Measurements from ENCODE around the gene ENHO. TPM values are rescaled to one million over a fixed set of nuclear protein-coding genes. Genes with fewer than 3 reads are reported as not detected.
"Not testable (repeated sequence)": the region's sequence is repeated elsewhere in the genome, so short reads cannot be mapped to it uniquely, and the experiment has no call there.

Gene ENHO
- total and polyA plus RNA-seq, 2 donors (not counting 1 experiment from before 2014, with no cell fraction given), result not detected

DNA sequence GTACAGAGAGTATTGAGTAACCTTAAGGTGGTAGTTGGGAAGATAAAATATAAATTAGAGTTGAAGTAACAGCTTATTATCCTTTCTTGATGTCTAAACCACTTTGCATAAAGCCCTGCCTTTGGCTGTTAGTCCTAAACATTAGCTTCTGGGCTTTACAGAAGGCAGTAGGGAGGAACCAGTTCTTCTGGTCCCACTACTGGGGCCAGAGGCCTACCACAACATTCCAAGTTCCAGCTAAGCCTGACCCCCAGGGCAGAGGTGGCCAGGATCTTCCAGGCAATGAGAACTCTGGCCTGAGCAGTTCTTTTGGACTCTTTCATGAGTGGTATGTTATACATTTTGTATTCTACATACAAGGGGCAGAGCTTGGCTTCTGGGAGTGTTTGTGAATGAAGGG lies 38.1 kb downstream of the ENHO start:
- Histone ChIP-seq H3K9me3 (ENCODE audit: control extremely low read depth in 1 of 3, control insufficient read depth in 2 of 3, insufficient read depth in 1 of 3, low read length in 2 of 3) (peaks cover 0 to 3% (median 0%) of the 10 kb centered on the region in 3 donors), H3K27ac (ENCODE audit: low read length in 2 of 2) (no peak overlapping the region), H3K9ac (ENCODE audit: low read length) (no peak overlapping the region), H2AFZ (ENCODE audit: insufficient read depth, low read depth, low read length, poor library complexity, severe bottlenecking) (no peak overlapping the region), H3K4me1 (ENCODE audit: control insufficient read depth in 2 of 2, insufficient read depth in 2 of 2, low read length in 2 of 2) (no peaks in the 10 kb centered on the region), H3K4me3 (ENCODE audit: control extremely low read depth in 1 of 5, extremely low read depth in 1 of 5, insufficient read depth in 1 of 5, low read depth in 2 of 5, low read length in 4 of 5) (no peak overlapping the region), H3K4me2 (replicated peaks; ENCODE audit: low read depth, low read length, poor library complexity, severe bottlenecking) (no peak overlapping the region), H3K36me3 (replicated peaks in 1 of 2; ENCODE audit: control extremely low read depth in 1 of 2, control insufficient read depth in 1 of 2, extremely low read depth in 1 of 2, insufficient read depth in 2 of 2, low read length in 1 of 2) (no peaks in the 10 kb centered on the region), H3K79me2 (ENCODE audit: control insufficient read depth, insufficient read depth, low read length) (no peaks in the 10 kb centered on the region), H4K20me1 (ENCODE audit: control insufficient read depth, insufficient read depth, low read length, poor library complexity, severe bottlenecking) (no peaks in the 10 kb centered on the region), H3K27me3 (replicated peaks in 1 of 4; ENCODE audit: control extremely low read depth in 1 of 4, control insufficient read depth in 3 of 4, insufficient read depth in 4 of 4, low read length in 3 of 4) (peaks cover 0 to 13% (median 6%) of the 10 kb centered on the region in 4 experiments)
- Mint-ChIP-seq H3K27ac (no peak overlapping the region), H3K4me3 (no peak overlapping the region), H3K27me3 (peaks cover 27% of the 10 kb centered on the region), H3K9me3 (ENCODE audit: insufficient read depth) (no peaks in the 10 kb centered on the region), H3K4me1 (no peaks in the 10 kb centered on the region)
- no peak for ATAC-seq (ENCODE audit: low read depth)
- CTCF ChIA-PET, result interaction anchor here (0.7 to 2.9 kb wide), 2 partner anchors 16 to 81 kb away, joined by 4 to 8 read pairs; no protein-coding TSS in a partner anchor
- TF ChIP-seq, protein P1, sequence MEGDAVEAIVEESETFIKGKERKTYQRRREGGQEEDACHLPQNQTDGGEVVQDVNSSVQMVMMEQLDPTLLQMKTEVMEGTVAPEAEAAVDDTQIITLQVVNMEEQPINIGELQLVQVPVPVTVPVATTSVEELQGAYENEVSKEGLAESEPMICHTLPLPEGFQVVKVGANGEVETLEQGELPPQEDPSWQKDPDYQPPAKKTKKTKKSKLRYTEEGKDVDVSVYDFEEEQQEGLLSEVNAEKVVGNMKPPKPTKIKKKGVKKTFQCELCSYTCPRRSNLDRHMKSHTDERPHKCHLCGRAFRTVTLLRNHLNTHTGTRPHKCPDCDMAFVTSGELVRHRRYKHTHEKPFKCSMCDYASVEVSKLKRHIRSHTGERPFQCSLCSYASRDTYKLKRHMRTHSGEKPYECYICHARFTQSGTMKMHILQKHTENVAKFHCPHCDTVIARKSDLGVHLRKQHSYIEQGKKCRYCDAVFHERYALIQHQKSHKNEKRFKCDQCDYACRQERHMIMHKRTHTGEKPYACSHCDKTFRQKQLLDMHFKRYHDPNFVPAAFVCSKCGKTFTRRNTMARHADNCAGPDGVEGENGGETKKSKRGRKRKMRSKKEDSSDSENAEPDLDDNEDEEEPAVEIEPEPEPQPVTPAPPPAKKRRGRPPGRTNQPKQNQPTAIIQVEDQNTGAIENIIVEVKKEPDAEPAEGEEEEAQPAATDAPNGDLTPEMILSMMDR (IDR thresholded peaks at IDR 0.05), result no peak
- TF ChIP-seq EZH2 (IDR thresholded peaks at IDR 0.05; ENCODE audit: borderline replicate concordance, insufficient read depth, low read depth, low read length, poor library complexity, severe bottlenecking), result no peak
- no peak for DNase-seq
- POLR2A ChIA-PET, result no interaction called here
- intact Hi-C loops (cut with micrococcal nuclease), result no loop called here

DNA sequence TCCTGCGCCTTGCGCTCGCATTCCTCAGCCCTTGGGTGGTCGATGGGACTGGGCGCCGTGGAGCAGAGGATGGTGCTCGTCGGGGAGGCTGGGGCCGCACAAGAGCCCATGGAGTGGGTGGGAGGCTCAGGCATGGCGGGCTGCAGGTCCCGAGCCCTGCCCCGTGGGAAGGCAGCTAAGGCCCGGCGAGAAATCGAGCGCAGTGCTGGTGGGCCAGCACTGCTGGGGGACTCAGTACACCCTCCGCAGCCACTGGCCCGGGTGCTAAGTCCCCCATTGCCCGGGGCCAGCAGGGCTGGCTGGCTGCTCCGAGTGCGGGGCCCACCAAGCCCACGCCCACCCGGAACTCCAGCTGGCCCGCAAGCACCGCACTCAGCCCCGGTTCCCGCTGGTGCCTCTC lies 40.0 kb downstream of the ENHO start:
- H3K9ac ChIP-seq (ENCODE audit: low read length); H3K27ac Mint-ChIP-seq; POLR2A ChIA-PET; H3K27ac ChIP-seq (ENCODE audit: low read length in 2 of 2); DNase-seq; H3K9me3 Mint-ChIP-seq (ENCODE audit: insufficient read depth); H3K4me1 ChIP-seq (ENCODE audit: control insufficient read depth in 2 of 2, insufficient read depth in 2 of 2, low read length in 2 of 2); ATAC-seq (ENCODE audit: low read depth); H4K20me1 ChIP-seq (ENCODE audit: control insufficient read depth, insufficient read depth, low read length, poor library complexity, severe bottlenecking); H3K36me3 ChIP-seq (replicated peaks in 1 of 2; ENCODE audit: control extremely low read depth in 1 of 2, control insufficient read depth in 1 of 2, extremely low read depth in 1 of 2, insufficient read depth in 2 of 2, low read length in 1 of 2); CTCF ChIA-PET; H3K9me3 ChIP-seq (ENCODE audit: control extremely low read depth in 1 of 3, control insufficient read depth in 2 of 3, insufficient read depth in 1 of 3, low read length in 2 of 3); H3K4me3 ChIP-seq (ENCODE audit: control extremely low read depth in 1 of 5, extremely low read depth in 1 of 5, insufficient read depth in 1 of 5, low read depth in 2 of 5, low read length in 4 of 5); H2AFZ ChIP-seq (ENCODE audit: insufficient read depth, low read depth, low read length, poor library complexity, severe bottlenecking); H3K4me3 Mint-ChIP-seq; H3K4me1 Mint-ChIP-seq; H3K79me2 ChIP-seq (ENCODE audit: control insufficient read depth, insufficient read depth, low read length); intact Hi-C loops (cut with micrococcal nuclease); H3K4me2 ChIP-seq (replicated peaks; ENCODE audit: low read depth, low read length, poor library complexity, severe bottlenecking): not testable (repeated sequence)
- 98% methylated on average over 7 of the region's 27 CpGs for WGBS (ENCODE audit: insufficient coverage)
- H3K27me3 ChIP-seq (replicated peaks in 1 of 4; ENCODE audit: control extremely low read depth in 1 of 4, control insufficient read depth in 3 of 4, insufficient read depth in 4 of 4, low read length in 3 of 4), result peaks cover 0 to 19% (median 4%) of the 10 kb centered on the region in 4 experiments
- peaks cover 26% of the 10 kb centered on the region for H3K27me3 Mint-ChIP-seq

DNA sequence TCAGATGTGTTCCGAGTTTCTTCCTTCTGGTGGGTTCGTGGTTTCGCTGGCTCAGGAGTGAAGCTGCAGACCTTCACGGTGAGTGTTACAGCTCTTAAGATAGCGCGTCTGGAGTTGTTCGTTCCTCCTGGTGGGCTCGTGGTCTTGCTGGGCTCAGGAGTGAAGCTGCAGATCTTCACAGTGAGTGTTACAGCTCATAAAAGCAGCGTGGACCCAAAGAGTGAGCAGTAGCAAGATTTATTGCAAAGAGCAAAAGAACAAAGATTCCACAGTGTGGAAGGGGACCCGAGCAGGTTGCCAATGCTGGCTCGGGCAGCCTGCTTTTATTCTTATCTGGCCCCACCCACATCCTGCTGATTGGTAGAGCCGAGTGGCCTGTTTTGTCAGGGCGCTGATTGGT lies 41.2 kb downstream of the ENHO start:
- DNase-seq; H3K9me3 Mint-ChIP-seq (ENCODE audit: insufficient read depth); H3K4me3 ChIP-seq (ENCODE audit: control extremely low read depth in 1 of 5, extremely low read depth in 1 of 5, insufficient read depth in 1 of 5, low read depth in 2 of 5, low read length in 4 of 5); H3K9me3 ChIP-seq (ENCODE audit: control extremely low read depth in 1 of 3, control insufficient read depth in 2 of 3, insufficient read depth in 1 of 3, low read length in 2 of 3); H3K4me1 Mint-ChIP-seq; H3K79me2 ChIP-seq (ENCODE audit: control insufficient read depth, insufficient read depth, low read length); H4K20me1 ChIP-seq (ENCODE audit: control insufficient read depth, insufficient read depth, low read length, poor library complexity, severe bottlenecking); intact Hi-C loops (cut with micrococcal nuclease); H3K36me3 ChIP-seq (replicated peaks in 1 of 2; ENCODE audit: control extremely low read depth in 1 of 2, control insufficient read depth in 1 of 2, extremely low read depth in 1 of 2, insufficient read depth in 2 of 2, low read length in 1 of 2); CTCF ChIA-PET; H3K4me2 ChIP-seq (replicated peaks; ENCODE audit: low read depth, low read length, poor library complexity, severe bottlenecking); POLR2A ChIA-PET; H2AFZ ChIP-seq (ENCODE audit: insufficient read depth, low read depth, low read length, poor library complexity, severe bottlenecking); ATAC-seq (ENCODE audit: low read depth); H3K27ac ChIP-seq (ENCODE audit: low read length in 2 of 2); H3K4me1 ChIP-seq (ENCODE audit: control insufficient read depth in 2 of 2, insufficient read depth in 2 of 2, low read length in 2 of 2); H3K9ac ChIP-seq (ENCODE audit: low read length); H3K4me3 Mint-ChIP-seq; H3K27ac Mint-ChIP-seq: not testable (repeated sequence)
- 63% methylated on average over 6 of the region's 13 CpGs for WGBS (ENCODE audit: insufficient coverage)
- H3K27me3 Mint-ChIP-seq, result peaks cover 25% of the 10 kb centered on the region
- H3K27me3 ChIP-seq (replicated peaks in 1 of 4; ENCODE audit: control extremely low read depth in 1 of 4, control insufficient read depth in 3 of 4, insufficient read depth in 4 of 4, low read length in 3 of 4), result peaks cover 0 to 19% (median 2%) of the 10 kb centered on the region in 4 experiments

Data from B cell (primary cell).